Neural progenitor cell (in vitro differentiated cells): ENCODE measurements around the gene ASB10.

Experiments
- EZH2 ChIP-seq: fragments of 200-600 bp; sonication (generic); IDR thresholded peaks from 2 replicates; pipeline ENCODE4 v1.6.1; 2017; ENCODE audit warnings: antibody characterized with exemption, mild to moderate bottlenecking, moderate library complexity
- EZH2phosphoT487 ChIP-seq: fragments of 200-600 bp; sonication (generic); IDR thresholded peaks from 2 replicates; pipeline ENCODE4 v1.6.1; 2017; ENCODE audit warnings: antibody characterized with exemption
- TF ChIP-seq, protein P1 (sequence below): fragments of 200-600 bp; sonication (generic); IDR thresholded peaks from 2 replicates; pipeline ENCODE4 v1.5.1; 2017; ENCODE audit warnings: antibody characterized with exemption, mild to moderate bottlenecking

- TF ChIP-seq, protein P1, sequence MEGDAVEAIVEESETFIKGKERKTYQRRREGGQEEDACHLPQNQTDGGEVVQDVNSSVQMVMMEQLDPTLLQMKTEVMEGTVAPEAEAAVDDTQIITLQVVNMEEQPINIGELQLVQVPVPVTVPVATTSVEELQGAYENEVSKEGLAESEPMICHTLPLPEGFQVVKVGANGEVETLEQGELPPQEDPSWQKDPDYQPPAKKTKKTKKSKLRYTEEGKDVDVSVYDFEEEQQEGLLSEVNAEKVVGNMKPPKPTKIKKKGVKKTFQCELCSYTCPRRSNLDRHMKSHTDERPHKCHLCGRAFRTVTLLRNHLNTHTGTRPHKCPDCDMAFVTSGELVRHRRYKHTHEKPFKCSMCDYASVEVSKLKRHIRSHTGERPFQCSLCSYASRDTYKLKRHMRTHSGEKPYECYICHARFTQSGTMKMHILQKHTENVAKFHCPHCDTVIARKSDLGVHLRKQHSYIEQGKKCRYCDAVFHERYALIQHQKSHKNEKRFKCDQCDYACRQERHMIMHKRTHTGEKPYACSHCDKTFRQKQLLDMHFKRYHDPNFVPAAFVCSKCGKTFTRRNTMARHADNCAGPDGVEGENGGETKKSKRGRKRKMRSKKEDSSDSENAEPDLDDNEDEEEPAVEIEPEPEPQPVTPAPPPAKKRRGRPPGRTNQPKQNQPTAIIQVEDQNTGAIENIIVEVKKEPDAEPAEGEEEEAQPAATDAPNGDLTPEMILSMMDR, result no peak
- no peak for TF ChIP-seq EZH2
- TF ChIP-seq EZH2phosphoT487, result no peak
Observed at GRCh38 chr7:151185762-151186639, 1.0 kb downstream of the ASB10 start.
